ENCODE measurements around the gene TRPM1. TPM values are rescaled to one million over a fixed set of nuclear protein-coding genes. Genes with fewer than 3 reads are reported as not detected.

TRPM1 gene
- total RNA-seq (2014; rRNA removed; shearing (Covaris generic); ENCODE audit: low replicate concordance): not detected in 2 replicates

DNA sequence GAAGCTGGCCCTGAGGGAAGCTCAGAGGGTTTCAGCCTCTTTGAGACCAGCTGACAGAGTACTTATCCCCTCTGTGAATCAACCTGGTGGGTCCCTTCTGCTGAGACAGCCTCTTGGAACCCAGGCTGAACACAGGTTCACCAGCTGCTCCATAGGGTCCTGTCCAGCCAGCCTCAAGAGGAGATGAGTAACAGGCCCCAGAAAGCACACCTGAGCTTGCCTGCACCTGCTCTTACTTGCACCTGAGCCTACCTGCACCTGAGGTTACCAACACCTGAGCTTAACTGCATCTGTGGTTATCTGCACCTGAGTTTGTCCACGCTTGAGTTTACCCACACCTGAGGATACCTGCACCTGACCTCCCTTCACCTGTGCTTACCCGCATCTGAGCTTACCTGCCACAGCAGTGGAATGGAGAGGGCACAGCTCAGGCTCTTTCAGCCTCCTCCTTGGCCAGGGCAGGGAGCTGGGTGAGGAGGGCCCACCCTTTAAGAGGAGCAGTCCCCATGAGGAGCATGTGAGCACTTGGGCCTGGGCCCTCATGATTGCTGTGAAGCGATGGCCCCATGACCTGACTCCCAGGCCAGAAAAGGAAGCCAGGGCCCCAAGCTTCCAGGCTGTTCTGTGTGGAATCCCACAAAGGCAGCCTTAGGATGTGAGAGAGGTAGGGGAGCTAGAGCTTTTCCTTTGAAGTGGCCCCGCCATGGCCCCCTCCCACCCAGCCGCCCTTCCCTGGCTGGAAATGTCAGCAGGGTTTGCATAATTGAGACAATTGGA lies at the start of gene TRPM1:
TSS of gene TRPM1 (minus strand) at position 464 of the 777 bp plus-strand sequence. CDS start 20,370 bp downstream, outside the sequence.
- no peak for DNase-seq
- Histone ChIP-seq H3K4me3 (no peak within 1 kb of the TSS), H3K9me3 (no peaks in the 10 kb centered on the region), H3K27me3 (no peaks in the 10 kb centered on the region), H3K36me3 (no peaks in the 10 kb centered on the region)

DNA sequence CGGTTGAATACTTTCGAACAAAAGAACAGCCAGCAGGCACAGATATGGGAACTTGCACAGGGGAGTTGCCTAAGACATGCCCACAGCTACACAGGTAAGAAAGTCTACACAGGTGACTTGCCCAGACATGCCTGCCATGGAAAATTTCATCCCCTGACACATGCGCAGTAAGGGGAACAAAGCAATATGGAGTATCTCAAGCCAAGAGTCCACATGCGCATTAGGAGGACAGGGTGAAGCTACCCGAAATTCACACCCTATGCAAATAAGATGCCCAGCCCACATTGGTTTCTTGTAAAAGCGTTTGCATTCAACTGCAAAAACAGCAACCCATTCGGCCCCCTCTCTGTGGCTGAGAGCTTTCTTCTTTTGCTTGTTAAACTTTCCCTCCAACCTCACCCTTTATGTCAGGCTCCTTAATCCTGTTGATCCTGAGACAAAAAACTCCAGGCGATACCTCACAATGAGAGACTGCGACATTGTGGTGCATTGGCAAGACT lies 49.3 kb upstream of the TRPM1 start:
- H3K9me3 ChIP-seq: no peaks in the 10 kb centered on the region
- no peak for DNase-seq
- H3K36me3 ChIP-seq: no peaks in the 10 kb centered on the region
- no peaks in the 10 kb centered on the region for H3K27me3 ChIP-seq
- H3K4me3 ChIP-seq: no peak overlapping the region

DNA sequence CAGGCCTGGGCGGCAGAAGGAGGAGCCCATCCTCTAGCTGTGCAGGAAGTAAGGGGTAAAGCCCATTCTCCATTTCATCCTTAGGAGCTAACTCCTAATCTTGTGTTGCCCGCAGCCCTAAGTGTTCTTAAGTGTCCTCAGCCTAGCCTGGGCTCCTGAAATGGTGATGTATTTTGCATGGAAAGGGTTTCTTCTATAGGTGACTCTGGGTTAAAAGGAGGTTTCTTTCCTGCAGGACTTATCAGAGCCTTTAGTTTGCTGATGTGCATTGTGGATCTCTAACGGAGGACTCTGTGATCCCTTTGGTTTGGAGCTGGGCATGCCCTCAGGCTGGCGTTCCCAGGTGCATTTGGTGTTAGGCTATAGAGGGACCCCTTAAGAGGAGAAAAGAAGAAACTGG lies 48.5 kb upstream of the TRPM1 start:
- DNase-seq: no peak
- Histone ChIP-seq H3K27me3 (no peaks in the 10 kb centered on the region), H3K36me3 (no peaks in the 10 kb centered on the region), H3K4me3 (no peak overlapping the region), H3K9me3 (no peaks in the 10 kb centered on the region)

DNA sequence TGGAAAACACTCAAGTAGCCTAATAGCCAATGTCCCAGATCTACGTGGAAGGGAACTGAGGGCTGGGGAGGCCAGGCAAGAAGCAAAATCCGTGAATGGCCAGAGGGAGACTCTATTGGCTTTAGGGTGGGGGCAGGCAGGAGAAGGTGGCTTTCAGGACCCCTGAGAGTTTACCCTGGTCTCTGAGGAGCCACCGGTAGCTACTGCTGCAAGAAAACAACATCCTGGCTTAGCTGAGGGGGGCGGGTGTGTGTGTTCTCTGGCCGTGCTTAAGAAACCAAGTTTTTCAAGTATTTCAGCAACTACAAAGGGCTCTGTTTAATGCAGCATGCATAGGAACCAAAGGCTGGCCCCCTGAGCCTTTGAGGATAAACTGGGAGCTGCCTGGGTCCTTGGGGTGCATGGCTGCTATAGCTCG lies 47.6 kb upstream of the TRPM1 start:
- H3K36me3 ChIP-seq: no peaks in the 10 kb centered on the region
- H3K9me3 ChIP-seq: no peaks in the 10 kb centered on the region
- no peaks in the 10 kb centered on the region for H3K27me3 ChIP-seq
- DNase-seq: no peak
- H3K4me3 ChIP-seq: no peak overlapping the region

DNA sequence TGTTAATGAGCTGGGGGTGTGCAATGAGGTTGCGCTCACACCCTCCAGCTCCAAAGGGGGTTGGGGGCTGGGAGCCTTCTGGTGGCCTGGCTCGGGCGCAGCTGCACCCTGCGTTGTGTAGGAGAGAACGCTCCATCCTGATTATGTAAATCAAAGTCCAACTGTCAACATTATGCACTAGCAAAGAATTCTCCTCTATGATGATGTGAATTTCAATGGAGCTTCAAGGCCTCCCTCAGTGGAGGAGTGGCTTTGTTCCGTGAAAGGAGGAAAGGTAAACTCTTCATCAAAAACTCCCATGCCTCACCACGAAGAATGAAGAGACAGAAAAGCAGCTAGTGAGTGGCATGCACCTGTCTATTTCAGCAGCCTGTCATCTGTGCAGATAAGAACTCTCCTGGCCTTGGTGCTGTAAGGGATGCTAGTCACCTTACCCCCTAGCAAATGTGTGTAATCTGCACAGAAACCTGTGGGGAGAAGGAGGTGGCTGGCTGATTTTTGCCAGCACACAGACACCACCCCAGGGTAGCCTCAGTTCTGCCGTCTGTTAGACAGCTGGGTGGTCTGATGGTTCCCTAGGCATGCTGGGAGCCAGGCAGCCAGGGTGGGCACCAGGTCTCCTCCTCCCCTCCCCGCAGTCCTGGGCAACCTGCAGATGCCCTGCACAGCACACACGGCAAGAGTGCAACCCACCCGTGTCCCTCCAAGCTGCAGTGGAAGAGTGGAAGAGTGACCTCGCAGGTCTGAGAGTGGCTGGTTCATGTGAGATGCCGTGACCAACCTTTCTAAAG lies 47.0 kb upstream of the TRPM1 start:
- Histone ChIP-seq H3K27me3 (no peaks in the 10 kb centered on the region), H3K36me3 (no peaks in the 10 kb centered on the region), H3K9me3 (no peaks in the 10 kb centered on the region), H3K4me3 (no peak overlapping the region)
- no peak for DNase-seq

DNA sequence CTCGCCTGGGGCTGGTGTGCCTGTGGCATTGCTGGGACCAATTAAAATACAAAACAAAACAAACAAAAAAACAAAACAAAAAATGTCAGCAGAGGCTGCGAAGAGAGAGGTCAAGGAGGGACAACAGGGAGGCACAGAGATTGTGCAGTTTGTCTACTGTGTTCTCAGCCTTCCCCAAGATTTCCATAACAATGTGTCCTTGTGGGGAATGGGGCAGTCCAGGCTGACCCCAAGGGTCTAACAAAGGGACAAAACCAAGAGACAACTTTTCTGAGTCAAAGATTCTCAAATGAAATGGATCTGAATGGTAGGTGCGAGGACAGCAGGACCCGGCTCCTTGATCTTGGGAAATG lies 46.4 kb upstream of the TRPM1 start:
- no peaks in the 10 kb centered on the region for H3K36me3 ChIP-seq
- H3K9me3 ChIP-seq: no peaks in the 10 kb centered on the region
- no peak for DNase-seq
- no peaks in the 10 kb centered on the region for H3K27me3 ChIP-seq
- no peak overlapping the region for H3K4me3 ChIP-seq

DNA sequence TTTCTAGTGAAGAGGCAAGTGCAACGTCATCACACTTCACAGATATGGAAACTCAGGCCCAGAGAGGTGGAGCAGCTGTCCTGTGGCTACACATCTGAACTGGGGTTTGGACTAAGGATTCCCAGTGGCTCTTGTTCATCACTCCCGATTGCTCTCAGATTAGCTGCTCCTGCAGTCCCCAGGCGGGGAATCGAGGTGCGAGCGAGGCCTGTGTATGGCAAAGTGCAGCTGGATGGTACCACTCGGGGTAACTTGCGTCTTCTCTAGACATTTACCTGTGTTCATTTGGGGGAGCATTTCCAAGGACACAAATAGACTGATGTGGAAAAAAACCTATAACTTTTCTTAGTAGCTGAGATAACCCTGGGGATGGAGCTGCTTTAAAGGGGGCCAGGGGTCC lies 45.9 kb upstream of the TRPM1 start:
- H3K4me3 ChIP-seq: no peak overlapping the region
- H3K36me3 ChIP-seq: no peaks in the 10 kb centered on the region
- DNase-seq: no peak
- H3K27me3 ChIP-seq: no peaks in the 10 kb centered on the region
- no peaks in the 10 kb centered on the region for H3K9me3 ChIP-seq

DNA sequence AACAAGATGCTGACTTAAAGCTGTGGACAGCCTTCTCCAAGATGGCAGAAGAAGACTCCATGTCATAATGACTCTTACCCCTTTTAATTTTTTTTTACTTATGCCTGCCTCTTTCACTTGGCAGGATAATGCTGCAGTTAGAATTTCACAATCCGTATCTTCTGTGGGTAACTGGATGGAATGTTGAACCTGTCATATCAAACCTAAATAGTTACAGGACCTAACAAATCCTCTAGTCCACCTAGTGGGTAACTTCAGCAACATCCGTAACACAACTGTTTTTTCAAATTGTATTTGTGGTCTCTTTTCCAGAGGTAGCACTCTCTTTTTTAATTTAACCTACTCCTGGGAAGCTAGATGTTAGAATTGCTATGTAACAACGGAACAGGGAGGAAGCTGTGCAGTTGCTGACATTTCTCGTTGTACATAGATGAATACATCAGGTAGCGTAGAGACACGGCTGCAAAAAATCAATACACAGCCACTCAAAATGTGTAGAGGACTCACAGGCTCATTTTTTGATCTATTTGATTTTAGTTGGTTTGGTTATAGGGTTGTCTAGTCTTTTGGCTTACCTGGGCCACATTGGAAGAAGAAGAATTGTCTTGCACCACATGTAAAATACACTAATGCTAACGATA lies 43.9 kb upstream of the TRPM1 start:
- Histone ChIP-seq H3K4me3 (no peak overlapping the region), H3K36me3 (no peaks in the 10 kb centered on the region), H3K9me3 (no peaks in the 10 kb centered on the region), H3K27me3 (no peaks in the 10 kb centered on the region)
- DNase-seq: no peak

DNA sequence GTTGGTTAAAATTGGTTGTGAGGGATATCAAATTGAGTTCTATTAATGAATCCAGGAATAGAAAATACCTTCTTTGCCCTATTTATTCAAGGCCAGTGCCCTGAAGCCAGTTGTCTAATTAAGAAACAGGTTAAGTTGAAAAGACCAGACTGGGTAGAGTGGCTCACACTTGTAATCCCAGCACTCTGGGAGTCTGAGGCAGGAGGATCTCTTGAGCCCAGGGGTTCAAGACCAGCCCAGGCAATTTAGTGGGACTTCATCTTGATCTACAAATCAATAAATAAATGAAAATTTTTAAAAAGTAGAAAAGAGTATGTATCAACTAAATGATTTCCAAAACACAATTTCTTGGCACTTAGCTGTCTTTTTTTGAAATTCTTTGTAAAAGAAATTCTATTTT lies 40.3 kb upstream of the TRPM1 start:
- H3K27me3 ChIP-seq: no peaks in the 10 kb centered on the region
- H3K9me3 ChIP-seq: no peaks in the 10 kb centered on the region
- no peak for DNase-seq
- no peaks in the 10 kb centered on the region for H3K36me3 ChIP-seq
- H3K4me3 ChIP-seq: no peak overlapping the region

DNA sequence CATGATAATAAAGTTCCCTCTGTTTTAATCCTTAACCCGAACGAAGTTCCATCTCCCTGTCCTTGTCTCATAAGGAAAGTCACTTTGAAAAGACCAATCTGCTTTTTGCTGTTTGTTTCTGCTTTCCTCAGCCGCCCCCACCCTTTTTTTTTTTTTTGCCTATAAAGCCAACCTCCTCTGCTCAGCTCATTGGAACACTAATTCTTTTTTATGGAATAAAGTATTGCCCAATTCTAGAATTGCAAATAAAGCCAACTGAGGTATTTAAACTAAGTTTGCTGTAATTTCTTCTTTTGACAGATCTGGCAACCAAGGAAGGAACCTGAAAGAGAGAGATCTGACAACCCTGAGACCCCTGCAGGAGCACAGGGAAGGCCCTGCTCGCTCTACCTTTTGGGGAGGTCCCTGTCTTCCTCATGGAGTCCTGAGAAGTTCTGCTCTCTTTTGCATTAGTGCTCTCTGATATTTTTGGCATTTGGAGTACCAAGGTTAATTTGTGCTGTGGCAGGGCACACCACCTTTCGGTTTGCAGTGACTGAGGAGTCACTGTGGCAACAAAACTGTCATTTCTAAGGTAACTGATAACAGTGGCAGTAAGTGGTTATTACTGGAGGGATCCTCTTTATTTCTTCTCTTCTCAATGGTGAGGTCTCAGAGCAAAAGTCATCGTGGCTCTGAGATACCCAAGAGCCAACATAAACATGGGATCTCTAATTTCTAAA lies 35.2 kb upstream of the TRPM1 start:
- no peak overlapping the region for H3K4me3 ChIP-seq
- H3K9me3 ChIP-seq: no peaks in the 10 kb centered on the region
- no peak for DNase-seq
- no peaks in the 10 kb centered on the region for H3K27me3 ChIP-seq
- no peaks in the 10 kb centered on the region for H3K36me3 ChIP-seq

DNA sequence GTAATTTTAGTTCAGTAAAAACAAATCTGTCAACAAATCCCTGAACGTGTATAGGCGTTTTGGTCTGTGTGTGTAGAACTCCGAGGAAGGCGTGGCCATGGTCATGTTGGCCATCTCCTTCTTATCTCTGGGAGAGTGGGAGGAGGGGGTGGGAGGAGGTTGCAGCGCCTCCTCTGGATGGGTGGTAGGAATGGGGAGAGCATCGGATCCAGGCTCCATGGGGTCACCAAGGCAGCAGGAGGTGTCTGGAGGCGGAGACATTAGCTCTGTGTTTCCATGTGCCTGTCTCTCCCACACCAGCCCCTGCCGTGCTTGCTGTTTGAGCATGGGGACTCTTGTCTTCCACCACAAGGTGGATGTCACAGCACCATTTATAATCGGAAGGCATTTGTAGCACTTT lies 34.5 kb upstream of the TRPM1 start:
- no peaks in the 10 kb centered on the region for H3K36me3 ChIP-seq
- no peak overlapping the region for H3K4me3 ChIP-seq
- H3K9me3 ChIP-seq: no peaks in the 10 kb centered on the region
- no peak for DNase-seq
- no peaks in the 10 kb centered on the region for H3K27me3 ChIP-seq

DNA sequence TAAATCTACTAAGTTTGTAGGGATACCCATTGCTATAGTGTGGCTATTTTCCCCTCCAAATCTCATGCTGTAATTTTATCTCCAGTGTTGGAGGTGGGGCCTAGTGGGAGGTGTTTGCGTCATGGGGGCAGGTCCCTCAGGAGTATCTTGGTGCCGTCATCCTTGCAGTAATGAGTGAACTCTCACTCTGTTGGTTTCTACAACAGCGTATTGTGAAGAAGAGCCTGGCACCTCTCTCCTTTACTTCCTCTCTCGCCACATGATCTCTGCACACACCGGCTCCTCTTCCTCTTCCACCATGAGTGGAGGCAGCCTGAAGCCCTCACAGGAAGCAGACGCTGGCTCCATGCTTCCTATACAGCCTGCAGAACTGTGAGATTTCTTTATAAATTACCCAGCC lies 34.0 kb upstream of the TRPM1 start:
- H3K9me3 ChIP-seq: no peaks in the 10 kb centered on the region
- no peak overlapping the region for H3K4me3 ChIP-seq
- no peaks in the 10 kb centered on the region for H3K27me3 ChIP-seq
- no peaks in the 10 kb centered on the region for H3K36me3 ChIP-seq
- DNase-seq: no peak

DNA sequence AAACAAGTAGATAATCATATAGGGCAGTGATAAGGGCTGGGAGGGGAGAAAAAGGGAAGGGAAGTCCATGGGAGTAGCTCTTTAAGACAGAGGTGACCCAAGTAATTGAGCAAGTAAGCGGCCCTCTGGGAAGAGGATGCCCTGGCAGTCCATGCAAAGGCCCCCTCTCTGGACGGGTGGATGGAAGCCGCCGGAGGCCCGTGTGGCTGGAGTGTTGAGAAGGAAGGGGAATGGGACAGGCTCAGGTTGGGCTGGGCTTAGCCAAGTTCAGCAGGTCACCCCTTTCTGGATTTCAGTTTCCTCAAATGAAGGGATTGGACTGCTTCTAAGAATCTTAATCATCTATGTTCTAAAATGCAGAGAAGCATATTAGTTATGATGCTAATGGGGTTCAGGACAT lies 32.4 kb upstream of the TRPM1 start:
- H3K9me3 ChIP-seq: no peaks in the 10 kb centered on the region
- DNase-seq: no peak
- no peak overlapping the region for H3K4me3 ChIP-seq
- H3K36me3 ChIP-seq: no peaks in the 10 kb centered on the region
- peaks cover 2% of the 10 kb centered on the region; the same call in 1 of the 2 replicates for H3K27me3 ChIP-seq

DNA sequence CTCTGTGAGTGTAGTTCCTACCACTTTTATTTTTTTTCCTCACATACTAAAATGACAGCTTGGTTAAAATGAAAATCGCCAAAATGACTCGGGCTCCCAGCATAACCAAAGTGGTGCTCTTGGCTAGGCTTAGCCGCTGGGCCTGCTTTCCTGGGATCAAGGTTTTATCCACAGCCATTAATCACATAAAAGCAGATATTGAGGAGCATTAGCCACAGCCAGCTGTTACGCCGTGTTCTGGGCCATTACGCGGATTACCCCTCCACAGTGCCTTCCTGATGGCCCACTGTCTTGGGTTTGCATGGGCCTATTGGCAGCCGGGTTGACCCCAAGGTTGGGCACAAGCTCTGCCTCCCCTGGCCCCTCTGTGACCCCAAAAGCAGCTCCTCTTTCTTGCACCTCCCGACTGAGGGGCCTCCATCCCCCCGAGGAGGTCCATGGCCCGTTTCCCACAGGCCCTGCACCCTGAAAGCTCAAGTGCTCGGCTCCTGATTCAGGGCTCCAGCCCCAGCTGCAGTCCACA lies 30.4 kb upstream of the TRPM1 start:
- no peaks in the 10 kb centered on the region for H3K36me3 ChIP-seq
- no peaks in the 10 kb centered on the region for H3K9me3 ChIP-seq
- peaks cover 2% of the 10 kb centered on the region; the same call in 1 of the 2 replicates for H3K27me3 ChIP-seq
- no peak for DNase-seq
- no peak overlapping the region for H3K4me3 ChIP-seq

DNA sequence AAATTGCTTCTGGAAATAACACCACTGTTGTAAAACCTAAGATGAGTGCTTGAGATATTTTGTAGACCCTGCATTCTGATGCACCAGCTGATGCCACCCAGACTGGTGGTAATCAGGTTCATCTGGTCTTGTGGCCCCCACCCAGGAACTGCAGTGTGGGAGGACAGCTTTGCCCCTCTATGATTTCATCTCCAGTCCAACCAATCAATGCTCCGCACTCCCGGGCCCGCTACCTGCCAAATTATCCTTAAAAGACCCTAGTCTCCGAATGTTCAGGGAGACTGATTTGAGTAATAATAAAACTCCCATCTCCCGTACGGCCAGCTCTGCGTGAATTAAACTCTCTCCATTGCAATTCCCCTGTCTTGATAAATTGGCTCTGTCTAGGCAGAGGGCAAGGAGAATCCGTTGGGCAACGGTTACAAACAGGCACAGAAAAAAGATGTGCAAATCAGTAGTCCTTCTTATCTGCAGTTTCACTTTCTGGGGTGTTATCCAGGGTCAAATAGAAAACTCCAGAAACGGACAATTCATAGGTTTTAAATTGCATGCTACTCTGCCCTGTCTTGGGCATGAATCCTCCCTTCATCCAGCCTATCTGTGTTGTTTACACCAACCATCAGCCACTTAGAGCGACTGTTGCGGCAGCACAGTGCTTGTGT lies 29.2 kb upstream of the TRPM1 start:
- peaks cover 2% of the 10 kb centered on the region; the same call in 1 of the 2 replicates for H3K27me3 ChIP-seq
- H3K36me3 ChIP-seq: no peaks in the 10 kb centered on the region
- no peak overlapping the region for H3K4me3 ChIP-seq
- no peaks in the 10 kb centered on the region for H3K9me3 ChIP-seq
- no peak for DNase-seq

DNA sequence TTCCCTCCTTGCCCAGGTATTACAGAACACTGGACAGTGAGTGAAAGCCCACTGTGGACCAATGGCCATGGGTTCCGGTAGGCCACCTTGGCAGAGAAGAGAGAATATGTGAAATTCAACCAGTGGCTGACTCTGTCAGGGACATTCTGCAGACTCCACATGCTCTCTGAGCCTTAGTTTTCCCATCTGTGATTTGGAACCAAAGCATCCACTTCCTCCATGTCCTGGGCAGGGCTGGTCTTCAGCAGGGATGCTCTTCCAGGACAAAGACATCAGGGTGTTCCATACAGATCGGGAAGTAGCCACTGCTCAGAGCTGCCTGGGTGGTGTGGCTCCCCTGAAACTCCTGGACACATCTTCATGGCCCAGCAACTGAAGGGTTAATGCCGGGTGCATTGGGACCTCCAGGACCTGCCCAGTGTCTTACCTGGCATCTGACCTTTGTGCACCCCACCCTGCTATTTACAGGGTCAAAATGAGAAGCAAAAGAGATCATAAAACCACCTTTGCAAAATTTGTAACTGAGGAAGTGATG lies 28.3 kb upstream of the TRPM1 start:
- Histone ChIP-seq H3K36me3 (no peaks in the 10 kb centered on the region), H3K9me3 (no peaks in the 10 kb centered on the region), H3K4me3 (no peak overlapping the region), H3K27me3 (peaks cover 2% of the 10 kb centered on the region; the same call in 1 of the 2 replicates)
- DNase-seq: no peak
